GM12865 (cell line): ENCODE measurements around the gene RIN3.

Experiments
- DNase-seq: peaks from one replicate; pipeline ENCODE4 v3.0.0; 2010; ENCODE audit warnings: low read depth
- H3K4me3 ChIP-seq: 2 replicates; pipeline ENCODE4 v1.5.1; 2011; ENCODE audit warnings: mild to moderate bottlenecking, low read depth, low read length, control low read depth
- TF ChIP-seq, protein P1 (sequence below): IDR thresholded peaks from 2 replicates; pipeline ENCODE4 v1.5.1; 2011; ENCODE audit warnings: low read length, control low read depth, low read depth, inconsistent platforms; ENCODE audit not compliant: insufficient read depth; ENCODE audit errors: missing control alignments

RIN3 gene

DNA sequence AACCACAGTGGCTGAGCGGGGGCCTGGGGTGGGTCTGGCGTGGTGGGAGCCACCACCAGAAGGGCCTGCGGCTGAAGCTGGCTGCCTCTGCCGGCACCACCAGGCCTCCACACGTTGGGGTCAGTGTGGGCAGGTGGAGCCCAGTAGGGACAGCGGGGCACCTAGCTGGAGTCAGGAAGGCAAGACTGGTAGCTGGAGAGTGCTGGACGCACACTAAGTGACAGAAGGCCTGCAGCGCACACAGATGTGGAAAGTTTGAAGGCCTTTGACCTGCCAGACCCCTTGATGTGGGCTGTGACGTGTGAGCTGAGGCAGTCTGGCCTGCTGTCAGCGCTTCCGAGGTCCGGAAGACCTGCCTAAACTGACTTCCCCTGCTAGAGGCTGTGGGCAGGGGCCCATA is 26.3 kb downstream of the RIN3 start:
- no peak for DNase-seq
- TF ChIP-seq, protein P1, sequence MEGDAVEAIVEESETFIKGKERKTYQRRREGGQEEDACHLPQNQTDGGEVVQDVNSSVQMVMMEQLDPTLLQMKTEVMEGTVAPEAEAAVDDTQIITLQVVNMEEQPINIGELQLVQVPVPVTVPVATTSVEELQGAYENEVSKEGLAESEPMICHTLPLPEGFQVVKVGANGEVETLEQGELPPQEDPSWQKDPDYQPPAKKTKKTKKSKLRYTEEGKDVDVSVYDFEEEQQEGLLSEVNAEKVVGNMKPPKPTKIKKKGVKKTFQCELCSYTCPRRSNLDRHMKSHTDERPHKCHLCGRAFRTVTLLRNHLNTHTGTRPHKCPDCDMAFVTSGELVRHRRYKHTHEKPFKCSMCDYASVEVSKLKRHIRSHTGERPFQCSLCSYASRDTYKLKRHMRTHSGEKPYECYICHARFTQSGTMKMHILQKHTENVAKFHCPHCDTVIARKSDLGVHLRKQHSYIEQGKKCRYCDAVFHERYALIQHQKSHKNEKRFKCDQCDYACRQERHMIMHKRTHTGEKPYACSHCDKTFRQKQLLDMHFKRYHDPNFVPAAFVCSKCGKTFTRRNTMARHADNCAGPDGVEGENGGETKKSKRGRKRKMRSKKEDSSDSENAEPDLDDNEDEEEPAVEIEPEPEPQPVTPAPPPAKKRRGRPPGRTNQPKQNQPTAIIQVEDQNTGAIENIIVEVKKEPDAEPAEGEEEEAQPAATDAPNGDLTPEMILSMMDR: no peak
- no peak overlapping the region for H3K4me3 ChIP-seq

DNA sequence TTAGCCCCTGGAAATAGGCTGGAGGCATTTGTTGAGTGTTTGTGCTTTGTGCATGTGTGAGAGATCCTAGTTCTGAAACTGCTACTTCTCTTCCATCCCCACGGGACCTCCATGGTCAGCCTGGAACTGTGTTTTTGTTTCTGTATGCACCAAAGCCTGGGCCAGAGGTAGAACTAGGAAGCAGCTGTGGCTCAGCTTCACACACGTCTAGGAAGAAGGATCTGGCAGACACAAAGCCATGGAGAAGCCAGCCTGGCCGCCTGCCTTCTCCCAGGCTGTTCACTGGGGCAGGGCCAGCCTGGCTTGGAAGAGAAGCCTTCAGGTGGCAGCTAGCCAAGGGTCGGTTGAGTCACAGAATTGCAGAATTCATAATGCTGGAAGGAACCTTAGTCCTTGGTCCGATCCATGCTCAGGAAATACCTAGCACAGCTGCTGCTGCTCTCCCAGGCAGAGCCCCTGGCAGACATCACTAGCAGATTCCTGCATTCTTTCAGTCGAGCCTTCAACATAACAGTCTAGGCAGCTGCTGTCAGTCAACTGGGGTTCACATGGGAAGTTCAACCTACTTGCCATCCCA is 27.0 kb downstream of the RIN3 start:
- DNase-seq: peak; percentile 32

DNA sequence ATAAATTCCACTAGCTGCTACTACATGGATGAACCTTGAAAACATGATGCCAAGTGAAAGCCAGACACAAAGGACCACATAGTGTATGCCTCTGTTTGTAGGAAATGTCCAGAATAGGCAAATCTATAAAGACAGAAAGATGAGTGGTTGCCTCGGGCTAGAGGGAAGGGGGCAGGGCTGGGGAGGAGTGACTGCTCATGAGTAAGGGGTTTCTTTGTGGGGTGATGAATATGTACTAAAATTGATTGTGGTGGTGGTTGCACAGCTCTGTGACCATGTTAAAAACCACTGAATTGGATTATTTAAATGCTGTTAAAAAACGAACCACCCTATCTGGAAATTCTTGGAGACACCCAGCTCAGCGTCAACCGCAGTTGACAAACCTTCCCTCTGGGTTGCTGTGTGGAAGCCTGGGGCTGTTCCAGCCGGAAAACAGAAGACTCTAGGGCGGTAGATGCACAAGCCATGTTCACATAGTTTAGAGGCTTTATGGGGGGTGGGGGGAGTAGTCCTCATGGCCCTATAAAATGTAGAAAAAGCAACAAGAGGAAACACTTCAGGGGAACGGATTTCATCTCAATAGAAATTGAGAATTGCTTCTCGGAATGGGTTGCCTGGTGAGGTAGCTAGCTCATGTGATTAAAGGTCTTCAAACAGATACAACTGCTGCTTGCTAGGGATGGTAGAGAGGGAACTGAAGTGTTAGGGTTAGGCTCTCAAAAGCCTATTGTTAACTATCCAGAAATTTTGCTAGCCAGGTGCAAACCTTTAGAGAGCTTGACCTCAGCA is 29.4 kb downstream of the RIN3 start:
- DNase-seq: no peak
- TF ChIP-seq, protein P1: no peak
- H3K4me3 ChIP-seq: no peak overlapping the region

More for the DNA sequence above, 27.0 kb downstream of the RIN3 start:
- TF ChIP-seq, protein P1: no peak
- no peak overlapping the region for H3K4me3 ChIP-seq

DNA sequence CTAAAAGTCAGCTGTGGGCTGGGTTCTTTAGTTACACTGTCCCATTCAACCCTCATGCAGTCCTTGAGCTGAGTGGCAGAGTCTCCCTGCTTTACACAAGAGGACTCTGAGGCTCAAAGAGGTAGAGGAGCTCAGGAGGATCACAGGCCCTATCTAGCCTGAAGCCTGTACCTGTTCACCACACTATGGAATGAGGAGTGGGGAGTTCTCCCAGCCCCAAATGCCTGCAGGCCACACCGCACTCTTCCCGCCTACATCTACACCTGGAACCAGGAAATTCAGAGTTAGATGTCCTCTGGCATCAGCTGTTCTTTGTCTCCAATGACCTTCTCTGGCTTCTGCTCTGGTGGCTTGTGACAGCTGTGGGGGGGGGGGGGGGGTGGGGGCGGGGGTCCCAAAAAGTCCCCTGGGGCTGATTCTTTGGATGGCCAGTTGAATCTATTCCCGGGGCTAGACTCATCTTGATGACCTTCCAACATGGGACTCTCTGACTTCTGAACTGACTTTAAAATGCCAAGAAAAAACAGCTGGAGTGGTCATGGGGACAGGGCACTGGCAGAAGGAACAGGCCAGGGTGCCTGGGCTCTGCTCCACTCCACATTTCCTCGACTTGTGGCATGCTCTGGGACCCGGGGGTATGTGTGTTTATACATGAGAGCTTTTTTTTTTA is 30.6 kb downstream of the RIN3 start:
- H3K4me3 ChIP-seq: no peak overlapping the region
- TF ChIP-seq, protein P1: no peak
- DNase-seq: no peak

DNA sequence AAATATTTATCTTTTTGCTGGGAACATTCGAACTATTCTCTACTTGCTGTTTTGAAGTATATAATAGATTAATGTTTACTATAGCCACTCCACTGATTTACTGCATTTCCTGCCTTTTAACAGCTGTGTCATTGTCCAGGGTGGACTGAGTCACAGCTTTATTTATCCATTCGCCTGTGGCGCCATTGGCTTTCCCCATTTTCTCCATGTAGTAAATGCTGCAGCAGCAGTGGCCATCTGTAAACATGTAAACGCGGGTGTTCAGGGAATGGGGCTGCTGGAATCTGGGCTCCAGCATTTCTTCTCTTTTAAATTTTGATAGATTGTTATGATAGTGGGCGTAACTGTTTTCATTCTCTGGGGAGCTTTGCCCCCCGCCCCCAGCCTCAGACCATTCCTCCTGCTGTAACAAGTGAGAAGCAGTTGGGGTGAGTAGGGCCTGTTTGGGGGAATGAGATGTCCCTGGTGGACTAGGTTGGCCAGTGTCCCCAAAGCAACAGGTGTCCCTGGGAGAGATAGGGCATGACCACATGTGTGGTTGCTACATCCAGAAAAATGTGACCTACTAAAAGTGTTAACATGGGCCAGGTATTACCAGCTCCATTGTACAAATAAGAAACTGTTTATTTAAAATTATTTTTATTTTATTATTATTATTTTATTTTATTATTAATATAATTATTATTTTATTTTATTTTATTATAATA is 32.9 kb downstream of the RIN3 start:
- H3K4me3 ChIP-seq: no peak overlapping the region
- TF ChIP-seq, protein P1: no peak
- DNase-seq: no peak

DNA sequence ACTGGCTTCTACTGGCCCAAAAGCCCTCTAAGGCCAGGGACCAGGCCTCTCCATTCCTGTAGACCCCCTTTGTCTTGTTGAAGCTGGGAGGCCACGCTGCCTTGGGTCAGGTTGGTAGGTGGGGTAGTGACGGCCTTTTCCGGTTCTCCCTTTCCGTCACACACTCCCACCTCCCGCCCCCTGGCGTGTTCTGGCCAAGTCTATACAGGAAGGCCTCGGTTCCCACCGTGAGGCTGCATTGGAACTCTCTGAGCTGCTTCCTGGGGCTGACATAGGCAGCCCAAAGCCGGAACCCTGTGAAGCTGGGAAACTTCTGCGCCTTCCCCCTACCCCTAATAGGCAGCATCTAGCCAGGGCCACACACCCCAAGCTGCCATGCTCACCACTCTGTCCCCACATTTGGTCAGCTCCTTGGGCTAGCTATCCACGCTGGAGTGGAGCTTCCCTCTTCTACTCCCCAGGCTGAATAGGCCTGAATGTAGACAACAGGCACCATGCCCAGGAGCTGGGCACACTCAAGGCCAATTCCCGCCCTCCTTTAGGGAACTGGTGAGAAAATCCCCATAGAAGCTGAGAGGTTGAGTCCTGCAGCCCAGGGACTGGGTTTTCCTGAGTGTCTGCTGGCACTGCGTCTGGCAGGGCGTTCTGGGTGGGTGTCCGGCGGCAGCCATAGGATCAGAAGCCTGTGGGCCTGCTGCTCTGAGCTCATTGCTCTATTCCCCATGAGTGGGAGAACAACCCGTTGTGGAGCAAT is 35.7 kb downstream of the RIN3 start:
- H3K4me3 ChIP-seq: no peak overlapping the region

More for the DNA sequence above, 35.7 kb downstream of the RIN3 start:
- DNase-seq: no peak
- TF ChIP-seq, protein P1: no peak
